T-helper 1 cell treated with Interleukin-12 subunit alpha and Interleukin-12 subunit beta and Interleukin-4 antibody, amounts not matched to agents 30 ng/mL and 1 ng/mL, for 36 hours (primary cell): Measurements from ENCODE around the gene GPRASP1. TPM values are rescaled to one million over a fixed set of nuclear protein-coding genes. Genes with fewer than 3 reads are reported as not detected.
"Not testable (repeated sequence)": the region's sequence is repeated elsewhere in the genome, so short reads cannot be mapped to it uniquely, and the experiment has no call there.

Experiments
- intact Hi-C: fragments of 100-400 bp; cut with micrococcal nuclease; formaldehyde crosslinking; loops from one replicate; pipeline ENCODE4 v1.15.1; 2024
- total RNA-seq: library from RNA; stranded (reverse); gene quantifications from 2 replicates; pipeline ENCODE4 v1.2.3, GENCODE V29; 2022

GPRASP1 gene, protein sequence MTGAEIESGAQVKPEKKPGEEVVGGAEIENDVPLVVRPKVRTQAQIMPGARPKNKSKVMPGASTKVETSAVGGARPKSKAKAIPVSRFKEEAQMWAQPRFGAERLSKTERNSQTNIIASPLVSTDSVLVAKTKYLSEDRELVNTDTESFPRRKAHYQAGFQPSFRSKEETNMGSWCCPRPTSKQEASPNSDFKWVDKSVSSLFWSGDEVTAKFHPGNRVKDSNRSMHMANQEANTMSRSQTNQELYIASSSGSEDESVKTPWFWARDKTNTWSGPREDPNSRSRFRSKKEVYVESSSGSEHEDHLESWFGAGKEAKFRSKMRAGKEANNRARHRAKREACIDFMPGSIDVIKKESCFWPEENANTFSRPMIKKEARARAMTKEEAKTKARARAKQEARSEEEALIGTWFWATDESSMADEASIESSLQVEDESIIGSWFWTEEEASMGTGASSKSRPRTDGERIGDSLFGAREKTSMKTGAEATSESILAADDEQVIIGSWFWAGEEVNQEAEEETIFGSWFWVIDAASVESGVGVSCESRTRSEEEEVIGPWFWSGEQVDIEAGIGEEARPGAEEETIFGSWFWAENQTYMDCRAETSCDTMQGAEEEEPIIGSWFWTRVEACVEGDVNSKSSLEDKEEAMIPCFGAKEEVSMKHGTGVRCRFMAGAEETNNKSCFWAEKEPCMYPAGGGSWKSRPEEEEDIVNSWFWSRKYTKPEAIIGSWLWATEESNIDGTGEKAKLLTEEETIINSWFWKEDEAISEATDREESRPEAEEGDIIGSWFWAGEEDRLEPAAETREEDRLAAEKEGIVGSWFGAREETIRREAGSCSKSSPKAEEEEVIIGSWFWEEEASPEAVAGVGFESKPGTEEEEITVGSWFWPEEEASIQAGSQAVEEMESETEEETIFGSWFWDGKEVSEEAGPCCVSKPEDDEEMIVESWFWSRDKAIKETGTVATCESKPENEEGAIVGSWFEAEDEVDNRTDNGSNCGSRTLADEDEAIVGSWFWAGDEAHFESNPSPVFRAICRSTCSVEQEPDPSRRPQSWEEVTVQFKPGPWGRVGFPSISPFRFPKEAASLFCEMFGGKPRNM (N-terminal part only)
- 0.54 and 0.56 TPM in 2 replicates for total RNA-seq

DNA sequence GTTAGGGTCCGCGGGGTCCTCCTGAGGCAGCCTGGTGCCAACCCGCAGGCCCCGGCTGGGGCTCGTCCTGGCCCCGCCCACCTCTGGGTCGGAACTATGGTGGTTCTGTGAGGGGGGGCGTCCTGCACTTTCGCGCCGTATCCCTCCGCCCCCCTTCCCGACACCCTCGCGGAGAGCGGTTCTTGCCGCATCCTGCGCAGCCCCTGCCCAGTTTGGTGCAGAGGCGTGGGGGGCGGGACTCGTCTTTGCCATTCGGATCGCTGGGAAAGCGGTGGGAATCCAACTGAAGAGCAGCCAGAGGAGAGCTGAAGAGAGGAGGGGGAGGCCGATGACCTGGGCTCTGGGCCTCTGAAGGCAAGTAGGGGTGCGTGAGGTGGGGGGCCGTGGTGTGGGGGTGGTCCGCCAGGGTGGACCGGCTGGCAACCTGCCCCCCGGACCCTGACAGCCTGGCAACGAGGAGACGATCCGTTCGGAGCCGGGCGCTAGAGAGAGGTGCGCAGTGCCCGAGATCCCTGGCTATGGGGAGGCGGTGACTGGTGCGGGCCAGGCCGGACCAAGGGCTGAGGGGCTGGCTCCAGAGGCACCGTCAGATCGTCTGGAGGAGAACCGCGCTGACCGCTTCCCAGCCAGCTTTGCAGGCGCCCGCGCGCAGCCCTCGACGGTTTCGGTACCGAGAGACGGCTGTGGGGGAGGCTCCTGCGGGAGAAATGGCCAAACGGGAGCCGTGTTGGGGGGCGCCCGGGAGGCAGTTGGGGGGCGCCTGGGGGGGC is at the start of gene GPRASP1:
Gene GPRASP1 (plus strand): TSS at position 242 of the 770 bp plus-strand sequence. CDS start 2,431 bp downstream, outside the sequence.
- intact Hi-C loops: loop anchor here (1.0 to 5.0 kb wide), 2 partner anchors 52 to 211 kb away; partner anchors contain the start of gene ARMCX5

DNA sequence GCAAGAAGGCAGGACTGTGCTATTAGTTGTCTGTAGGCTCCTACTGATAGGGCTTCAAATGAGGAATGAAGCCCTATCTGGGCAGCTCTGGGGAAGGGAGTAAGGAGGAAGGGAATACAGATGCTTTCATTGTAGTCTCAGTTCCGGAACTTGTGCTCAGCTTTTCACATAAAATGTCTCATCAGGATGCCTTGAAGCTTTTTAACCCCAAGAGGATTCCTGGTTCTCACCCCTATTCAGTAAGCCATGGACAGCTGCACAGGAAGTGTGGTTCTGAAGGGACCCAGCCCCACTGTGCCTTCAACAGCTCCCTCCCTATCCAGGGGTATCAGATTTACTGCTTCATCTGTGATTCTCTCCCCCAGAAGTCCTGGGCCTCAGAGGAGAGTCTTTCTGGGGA is 47.0 kb upstream of the GPRASP1 start:
- intact Hi-C loops: no loop called here

DNA sequence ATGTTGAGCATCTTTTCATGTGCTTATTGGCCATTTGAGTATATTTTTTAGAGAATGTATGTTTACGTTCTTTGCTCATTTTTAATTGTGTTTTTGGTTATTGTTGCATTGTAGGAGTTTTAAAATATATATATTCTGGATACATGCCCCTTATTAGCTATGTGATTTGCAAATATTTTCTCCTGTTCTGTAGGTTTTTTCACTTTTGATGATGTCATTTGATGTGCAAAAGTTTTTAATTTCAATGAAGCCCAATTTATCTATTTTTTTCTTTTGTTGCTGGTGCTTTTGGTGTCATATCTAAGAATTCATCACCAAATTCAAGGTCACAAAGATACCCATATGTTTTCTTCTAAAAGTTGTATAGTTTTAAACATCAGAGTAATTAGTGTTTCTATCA is 45.2 kb upstream of the GPRASP1 start:
- intact Hi-C loops: no loop called here

DNA sequence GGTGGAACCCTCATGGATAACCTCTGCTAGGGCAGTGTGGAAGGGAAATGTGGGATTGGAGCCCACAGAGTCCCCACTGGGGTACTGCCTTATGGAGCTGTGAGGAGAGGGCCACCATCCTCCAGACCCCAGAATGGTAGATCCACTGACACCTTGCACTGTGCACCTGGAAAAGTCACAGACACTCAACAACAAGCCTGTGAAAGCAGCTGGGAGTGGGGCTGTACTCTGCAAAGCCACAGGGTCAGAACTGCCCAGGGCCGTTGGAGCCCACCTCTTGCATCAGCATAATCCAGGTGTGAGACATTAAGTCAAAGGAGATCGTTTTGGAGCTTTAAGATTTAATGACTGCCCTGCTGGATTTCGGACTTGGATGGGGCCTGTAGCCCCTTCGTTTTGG is 40.4 kb upstream of the GPRASP1 start:
- intact Hi-C loops: no loop called here

DNA sequence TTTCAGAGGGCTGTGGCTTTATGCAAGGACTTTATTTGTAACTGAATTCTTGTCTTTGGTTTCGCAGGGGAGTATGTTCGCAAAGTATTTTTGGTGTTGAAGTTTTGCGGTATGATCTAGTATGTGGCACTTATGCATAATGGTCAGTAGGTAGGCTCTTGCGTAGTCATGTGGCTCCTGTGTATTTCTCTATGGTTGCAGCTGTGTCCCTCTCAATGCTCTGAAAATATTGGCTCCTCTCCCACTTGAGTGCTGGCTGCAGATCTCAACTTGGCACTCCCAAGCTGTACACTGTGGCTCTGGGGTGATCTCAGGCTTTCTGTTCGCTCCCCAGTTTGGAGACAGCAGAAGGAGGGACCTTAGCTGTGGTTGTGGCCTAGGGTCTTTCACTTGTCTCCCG is 27.2 kb upstream of the GPRASP1 start:
- intact Hi-C loops: no loop called here

DNA sequence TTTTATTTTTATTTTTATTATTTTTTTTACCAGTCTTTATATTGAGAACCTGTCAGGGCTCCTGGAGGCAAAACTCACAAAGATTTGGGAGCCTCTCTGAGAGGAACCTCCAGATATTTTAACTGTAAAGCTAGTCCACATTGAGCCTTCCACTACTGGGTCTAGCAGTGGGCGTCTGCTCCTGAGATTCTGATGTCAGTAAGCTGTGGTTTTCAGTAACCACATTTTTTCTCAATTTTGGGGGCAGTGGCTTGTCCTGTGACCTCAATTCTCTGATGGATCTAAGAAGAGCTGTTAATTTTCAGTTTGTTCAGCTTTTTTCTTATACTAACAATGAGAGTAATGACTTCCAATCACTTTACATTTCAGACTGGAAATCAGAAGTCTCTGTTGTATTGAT is 23.6 kb upstream of the GPRASP1 start:
- intact Hi-C loops: no loop called here

DNA sequence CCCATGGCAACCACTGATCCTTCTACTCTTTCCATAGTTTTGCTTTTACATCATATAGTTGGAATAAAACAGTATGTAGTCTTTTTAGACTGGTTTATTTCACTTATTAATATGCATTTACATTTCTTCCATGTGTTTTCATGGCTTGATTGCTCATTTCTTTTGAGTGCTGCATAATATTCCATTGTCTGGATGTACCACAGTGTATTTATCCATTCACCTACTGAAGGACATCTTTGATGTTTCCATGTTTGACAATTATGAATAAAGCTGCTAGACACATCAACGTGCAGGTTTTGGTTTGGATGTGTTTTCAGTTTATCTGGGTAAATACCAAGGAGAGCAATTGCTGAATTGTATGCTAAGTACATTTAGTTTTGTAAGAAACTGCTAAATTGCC is 13.7 kb upstream of the GPRASP1 start:
- intact Hi-C loops: no loop called here

DNA sequence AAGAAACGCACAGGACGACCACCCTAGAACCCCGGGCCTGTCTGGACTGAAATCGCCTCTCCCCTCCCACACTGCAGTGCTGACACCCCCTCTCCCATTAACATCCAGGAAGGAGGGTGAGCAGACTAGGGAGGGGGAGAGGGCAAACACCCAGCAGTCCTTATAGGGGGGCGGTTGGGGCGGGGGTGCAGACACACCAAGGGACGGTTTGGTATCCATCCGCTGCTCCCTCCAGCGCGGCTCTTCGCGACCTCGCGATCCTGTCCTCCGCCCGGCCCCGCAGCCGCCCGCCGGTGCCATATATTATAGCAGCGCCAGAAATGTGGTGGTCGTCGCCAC is 411 bp upstream of the GPRASP1 start:
- intact Hi-C loops: loop anchor here (5.0 kb wide), 1 partner anchor 211 kb away; no protein-coding TSS in a partner anchor

DNA sequence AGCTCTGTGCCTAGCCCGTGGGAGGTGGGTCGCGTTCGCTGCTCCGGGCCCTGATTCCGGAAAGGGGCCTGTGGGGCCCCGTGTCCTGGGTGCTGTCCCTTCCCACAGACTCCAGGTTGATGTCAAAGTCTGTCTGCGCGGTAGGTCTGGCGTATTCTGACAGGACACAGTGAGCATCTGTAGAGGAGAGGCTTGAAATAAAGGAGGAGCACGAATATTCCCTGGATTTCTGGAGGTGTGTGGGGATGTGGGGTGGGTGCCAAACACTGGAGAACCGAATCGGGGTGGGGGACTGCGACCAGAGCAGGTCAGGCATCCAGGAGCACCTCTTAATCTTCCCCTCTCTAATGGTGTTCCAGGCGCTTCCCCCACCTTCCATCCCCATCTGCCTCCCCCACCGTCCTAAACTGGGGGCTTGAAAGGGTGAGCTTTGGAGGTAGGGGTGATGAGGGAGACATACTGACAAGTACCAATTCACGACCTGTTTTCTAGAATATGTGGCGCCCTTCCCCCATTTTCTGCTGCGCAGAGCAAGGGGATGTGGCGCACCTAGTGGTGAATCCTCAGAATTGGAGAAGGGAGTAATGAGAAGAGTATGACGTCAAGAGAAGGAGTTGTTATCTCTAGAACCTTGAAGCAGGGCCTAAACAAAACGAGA is 877 bp downstream of the GPRASP1 start:
- intact Hi-C loops: loop anchor here (1.0 to 5.0 kb wide), 2 partner anchors 53 to 210 kb away; partner anchors contain the start of gene ARMCX5

DNA sequence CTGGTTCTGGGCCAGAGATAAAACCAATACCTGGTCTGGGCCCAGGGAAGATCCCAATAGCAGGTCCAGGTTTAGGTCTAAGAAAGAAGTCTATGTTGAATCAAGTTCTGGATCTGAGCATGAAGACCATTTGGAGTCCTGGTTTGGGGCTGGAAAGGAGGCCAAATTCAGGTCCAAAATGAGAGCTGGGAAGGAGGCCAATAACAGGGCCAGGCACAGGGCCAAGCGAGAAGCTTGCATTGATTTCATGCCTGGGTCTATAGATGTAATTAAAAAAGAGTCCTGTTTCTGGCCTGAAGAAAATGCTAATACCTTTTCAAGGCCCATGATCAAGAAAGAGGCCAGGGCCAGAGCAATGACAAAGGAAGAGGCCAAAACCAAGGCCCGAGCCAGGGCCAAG is 3.4 kb downstream of the GPRASP1 start:
- intact Hi-C loops: loop anchor here (5.0 kb wide), 3 partner anchors 137 to 722 kb away; partner anchors contain the start of genes TMSB15A and ZMAT1

DNA sequence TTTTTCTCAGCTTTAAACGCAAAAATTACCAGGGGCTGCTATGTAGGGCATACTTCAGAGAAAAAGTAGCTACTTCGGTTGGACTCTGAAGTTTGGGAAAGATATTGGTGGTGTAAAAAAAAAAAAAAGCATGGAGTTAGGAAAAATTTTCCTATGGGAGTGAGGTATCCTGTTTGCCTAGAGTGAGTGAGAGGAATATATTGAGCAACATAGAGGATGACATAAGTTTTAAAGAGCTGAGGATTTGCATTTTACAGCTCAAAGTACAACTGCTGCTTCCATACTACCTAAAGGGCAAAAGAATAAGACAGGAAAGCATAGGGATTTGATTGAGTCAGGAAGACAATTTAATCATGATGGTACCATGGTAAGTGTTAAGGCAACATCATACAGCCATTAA is 7.3 kb downstream of the GPRASP1 start:
- intact Hi-C loops: loop anchor here (2.0 to 5.0 kb wide), 3 partner anchors 62 to 726 kb away; partner anchors contain the start of genes GPRASP3, TMSB15A and ZMAT1

DNA sequence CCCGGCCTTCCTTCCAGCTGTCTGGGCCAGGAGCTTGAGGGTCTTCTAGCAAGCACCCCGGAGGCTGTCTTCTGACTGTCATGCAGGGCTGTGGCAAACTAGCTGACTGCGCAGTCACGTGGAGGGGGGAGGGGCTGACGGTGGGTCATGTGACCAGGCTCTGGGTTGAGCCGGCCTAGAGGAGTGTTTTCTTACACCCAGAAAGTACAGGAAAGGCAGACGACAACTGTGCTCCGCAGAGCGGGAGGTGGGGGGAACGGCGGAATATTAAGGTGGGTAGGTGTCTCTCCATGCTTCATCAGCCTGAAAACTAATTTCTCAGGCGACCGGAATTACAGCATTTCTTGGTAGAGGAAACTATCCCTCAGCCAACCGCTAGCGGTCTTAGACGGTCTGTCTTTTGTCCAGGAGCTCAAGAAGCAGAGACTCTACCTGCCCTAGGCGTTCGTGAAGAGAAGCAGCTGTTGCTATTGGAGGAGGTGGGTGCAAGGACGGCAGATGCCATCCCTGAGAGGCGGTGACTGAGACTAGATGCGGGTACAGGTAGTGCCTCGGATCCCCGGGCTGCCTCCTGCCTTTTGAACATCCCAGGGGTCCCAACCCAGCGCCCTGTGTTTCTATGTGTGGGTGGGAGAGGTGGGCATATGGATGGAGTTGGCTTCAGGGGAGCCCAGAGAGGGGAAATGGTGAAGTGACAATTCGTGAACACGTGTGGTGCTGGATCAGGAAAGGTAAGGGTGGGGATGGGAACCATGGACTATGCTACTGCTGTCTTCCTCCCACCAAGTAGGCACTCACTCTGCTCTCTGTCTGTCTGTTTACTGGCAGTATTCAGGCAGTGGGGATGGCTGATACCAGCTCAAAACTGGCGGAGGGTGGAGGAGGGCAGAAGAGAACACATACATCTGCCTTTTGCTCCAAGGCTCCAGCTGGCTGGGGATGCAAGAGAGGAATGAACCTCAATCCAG is 8.8 kb downstream of the GPRASP1 start:
- intact Hi-C loops: loop anchor here (1.0 to 5.0 kb wide), 6 partner anchors 47 to 728 kb away; partner anchors contain the start of genes ARMCX5, GPRASP3, TMSB15A and ZMAT1

DNA sequence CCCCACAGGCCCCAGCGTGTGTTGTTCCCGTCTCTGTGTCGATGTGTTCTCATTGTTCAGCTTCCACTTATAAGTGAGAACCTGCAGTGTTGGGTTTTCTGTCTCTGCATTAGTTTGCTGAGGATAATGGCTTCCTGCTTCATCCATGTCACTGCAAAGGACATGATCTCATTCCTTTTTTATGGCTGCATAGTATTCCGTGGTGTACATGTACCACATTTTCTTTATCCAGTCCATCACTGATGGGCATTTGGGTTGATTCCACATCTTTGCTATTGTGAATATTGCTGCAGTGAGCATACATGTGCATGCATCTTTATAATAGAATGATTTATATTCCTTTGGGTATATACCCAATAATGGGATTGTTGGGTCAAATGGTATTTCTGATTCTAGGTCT is 12.5 kb downstream of the GPRASP1 start:
- intact Hi-C loops: loop anchor here (5.0 kb wide), 1 partner anchor 43 kb away; no protein-coding TSS in a partner anchor

DNA sequence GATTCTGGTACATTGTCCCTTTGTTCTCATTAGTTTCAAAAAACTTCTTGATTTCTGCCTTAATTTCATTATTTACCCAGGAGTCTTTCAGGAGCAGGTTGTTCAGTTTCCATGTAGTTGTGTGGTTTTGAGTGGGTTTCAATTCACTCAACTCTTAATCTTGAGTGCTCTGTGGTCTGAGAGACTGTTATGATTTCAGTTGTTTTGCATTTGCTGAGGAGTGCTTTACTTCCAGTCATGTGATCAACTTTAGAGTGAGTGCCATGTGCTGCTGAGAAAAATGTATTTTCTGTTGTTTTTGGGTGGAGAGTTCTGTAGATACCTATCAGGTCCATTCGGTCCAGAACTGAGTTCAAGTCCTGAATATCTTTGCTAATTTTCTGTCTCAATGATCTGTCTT is 15.8 kb downstream of the GPRASP1 start:
- intact Hi-C loops: not testable (repeated sequence)

DNA sequence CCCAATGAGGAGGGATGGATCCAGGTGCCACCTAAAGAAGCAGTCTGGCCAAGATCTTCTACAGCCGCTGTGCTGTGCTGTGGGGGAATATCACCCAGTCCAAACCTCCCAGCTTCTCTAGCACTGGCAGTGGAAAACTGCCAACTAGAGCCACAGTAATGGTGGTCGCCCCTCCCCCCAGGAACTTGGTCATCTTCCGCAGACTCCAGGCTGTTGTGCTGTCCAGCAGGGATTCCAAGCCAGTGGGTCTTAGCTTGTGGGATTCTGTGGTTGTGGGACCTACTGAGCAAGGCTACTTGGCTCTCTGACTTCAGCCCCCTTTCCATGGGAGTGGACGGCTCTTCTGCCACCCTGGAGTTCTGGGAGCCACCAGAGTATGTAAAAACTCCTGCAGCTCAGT is 18.2 kb downstream of the GPRASP1 start:
- intact Hi-C loops: no loop called here

DNA sequence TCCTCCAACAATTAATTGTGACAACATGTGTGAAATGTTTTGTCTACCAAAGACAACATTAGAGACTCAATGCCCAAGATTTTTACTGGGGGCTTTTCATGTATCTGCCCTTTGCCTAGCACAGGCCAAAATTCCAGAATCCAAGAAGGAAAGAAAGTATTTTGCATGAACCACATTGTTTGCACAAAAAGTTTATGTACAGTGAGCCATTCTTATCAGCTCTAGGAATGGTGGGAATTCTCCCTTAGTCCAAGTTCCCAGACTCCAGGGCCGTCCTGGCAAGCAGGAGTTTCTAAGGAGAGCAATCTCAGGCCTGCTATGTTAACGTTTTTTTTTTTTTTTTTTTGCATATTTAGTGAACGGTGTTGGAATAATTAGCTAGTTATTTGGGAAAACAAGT is 21.6 kb downstream of the GPRASP1 start:
- intact Hi-C loops: no loop called here

DNA sequence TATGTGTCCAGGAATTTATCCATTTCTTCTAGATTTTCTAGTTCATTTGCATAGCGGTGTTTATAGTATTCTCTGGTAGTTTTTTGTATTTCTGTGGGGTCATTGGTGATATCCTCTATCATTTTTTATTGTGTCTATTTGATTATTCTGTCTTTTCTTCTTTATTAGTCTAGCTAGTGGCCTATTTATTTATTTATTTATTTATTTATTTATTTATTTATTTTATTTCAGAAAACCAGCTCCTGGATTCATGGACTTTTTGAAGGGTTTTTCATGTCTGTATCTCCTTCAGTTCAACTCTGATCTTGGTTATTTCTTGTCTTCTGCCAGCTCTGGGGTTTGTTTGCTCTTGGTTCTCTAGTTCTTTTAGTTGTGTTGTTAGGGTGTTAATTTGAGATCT is 26.2 kb downstream of the GPRASP1 start:
- intact Hi-C loops: not testable (repeated sequence)

DNA sequence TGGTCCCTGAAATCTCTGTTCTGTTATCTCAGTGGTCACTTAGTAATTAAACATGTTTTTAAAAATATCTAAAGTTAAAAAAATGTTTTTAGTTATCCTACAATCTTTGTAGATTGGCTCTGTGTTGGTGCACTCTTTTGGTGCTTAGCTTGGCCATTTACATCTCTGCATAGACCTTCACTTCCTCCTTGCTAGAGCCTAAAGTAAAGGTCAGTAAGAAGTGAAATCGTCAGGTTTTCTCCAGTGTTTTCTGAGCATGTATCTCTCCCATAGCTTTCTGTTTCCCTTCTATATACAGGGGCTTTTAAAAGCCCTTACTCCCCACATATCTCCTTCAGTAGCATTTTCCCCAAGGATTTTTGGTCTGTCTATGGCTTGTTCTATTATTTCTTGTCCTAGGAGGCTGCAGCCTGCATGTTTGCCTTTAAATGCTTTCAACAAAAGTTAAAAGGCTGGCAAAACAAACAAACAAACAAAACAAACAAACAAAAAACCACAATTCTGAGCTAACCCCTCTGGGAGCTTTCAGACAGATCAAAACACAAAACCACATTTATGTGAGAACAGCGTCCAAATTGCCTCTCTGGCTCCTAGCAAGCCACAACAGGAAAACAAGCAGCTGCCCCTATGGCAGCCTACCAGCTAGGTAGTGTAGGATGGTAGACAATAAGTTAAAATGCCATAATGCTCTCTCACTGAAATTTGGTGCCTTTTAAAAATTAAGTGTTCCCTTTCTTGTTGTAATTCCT is 33.7 kb downstream of the GPRASP1 start:
- intact Hi-C loops: no loop called here
